Stimulated activated CD8-positive, alpha-beta memory T cell treated with anti-CD3 and anti-CD28 coated beads, Interleukin-15, amount 100 ng/mL, for 48 hours (primary cell): ENCODE measurements around the gene SND1.

Experiments used
- DNase-seq, 2 donors: peaks; one replicate each; pipeline ENCODE4 v3.0.0-alpha.2; 2020; ENCODE audit warnings: low read depth in 2 of 2

The SND1 gene

DNA sequence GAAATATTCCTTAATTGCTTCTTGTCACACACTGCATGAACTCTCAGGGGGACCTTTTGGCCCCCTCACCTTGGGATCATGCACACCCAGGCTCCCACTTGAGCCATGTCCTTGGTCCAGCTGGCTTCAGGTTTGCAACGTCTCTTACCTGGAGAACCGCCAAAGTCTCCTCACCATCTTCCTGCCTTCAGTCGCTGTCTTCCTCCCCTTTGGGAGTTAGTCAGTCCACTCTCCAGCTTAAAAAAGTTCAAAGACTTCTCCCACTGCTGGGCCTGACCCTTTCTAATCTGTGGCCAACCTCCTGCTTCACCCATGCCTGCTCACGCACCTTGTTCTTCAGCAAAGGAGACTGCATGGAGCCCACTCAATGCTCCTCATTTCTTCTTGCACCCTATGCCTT, 461.8 kb downstream of the SND1 start:
- no peak for DNase-seq

- DNase-seq: no peak
Measured at GRCh38 chr7:128114806-128115205, 462.8 kb downstream of the SND1 start.

- no peak for DNase-seq
Measured at GRCh38 chr7:128115336-128115820, 463.4 kb downstream of the SND1 start.

- DNase-seq: no peak
Measured at GRCh38 chr7:128115821-128116723, 464.1 kb downstream of the SND1 start.

DNA sequence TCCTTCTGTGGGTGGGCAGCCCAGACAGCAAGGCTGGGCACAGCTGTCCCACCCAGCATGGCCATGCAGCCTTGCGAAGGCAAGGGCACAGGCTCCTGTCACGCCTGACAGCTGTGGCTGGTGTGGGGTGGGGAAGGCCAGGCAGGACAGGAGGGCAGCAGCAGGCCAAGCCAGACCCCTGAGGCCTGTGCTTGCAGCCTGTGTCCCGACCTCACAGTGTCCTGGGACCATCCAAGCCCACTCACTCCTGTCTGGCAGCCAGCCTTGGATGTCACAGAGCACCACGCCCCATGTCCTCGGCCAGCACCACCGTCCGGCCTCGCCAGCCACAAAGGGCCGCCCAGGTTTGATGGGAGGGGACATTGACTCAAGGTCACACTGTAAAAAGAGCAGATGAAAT, 464.7 kb downstream of the SND1 start:
- DNase-seq: no peak

- no peak for DNase-seq
Measured at GRCh38 chr7:128117691-128118090, 465.7 kb downstream of the SND1 start.

- no peak for DNase-seq
Measured at GRCh38 chr7:128119036-128119435, 467.0 kb downstream of the SND1 start.

DNA sequence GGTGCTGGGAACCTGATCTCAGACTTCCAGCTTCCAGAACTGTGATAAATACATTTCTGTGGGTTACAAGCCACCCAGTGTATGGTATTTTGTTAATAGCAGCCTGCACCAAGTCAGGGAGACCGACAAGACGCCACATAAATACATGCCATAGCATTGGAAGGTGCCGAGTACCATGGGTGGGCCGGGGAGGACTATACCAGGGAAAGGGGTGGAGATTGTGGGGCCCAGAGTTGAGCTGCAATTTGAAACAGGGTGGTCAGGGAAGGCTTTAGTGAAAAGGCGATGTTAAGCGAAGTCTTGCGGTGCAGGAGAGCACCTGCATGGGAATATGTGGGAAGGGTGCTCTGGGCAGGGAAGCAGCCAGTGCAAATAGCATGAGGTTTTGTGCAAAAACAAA, 468.1 kb downstream of the SND1 start:
- DNase-seq: no peak

DNA sequence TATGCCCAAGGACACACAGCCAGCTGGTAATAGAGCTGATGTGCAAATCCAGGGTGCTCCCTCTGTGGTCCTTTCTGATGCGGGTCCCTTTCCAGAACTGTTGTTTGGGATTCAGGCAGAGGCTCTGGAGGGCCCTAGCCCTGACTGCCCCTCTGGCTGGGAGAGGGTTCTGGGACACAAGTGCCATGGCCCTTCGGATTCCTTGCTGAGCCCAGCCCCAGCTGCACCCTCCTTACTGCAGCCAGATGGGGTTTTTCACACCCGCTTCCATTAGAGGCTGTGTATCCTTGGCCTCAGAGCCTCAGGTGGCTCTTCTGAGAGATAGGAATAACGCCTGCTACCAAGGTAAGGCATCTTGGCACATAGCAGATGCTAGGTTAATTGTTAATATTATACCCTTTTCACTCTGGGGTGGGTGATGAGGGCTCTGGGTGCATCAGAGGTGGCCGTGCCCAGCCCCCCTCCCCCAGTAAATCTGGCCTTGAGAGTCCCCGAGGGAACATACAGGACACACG, 469.0 kb downstream of the SND1 start:
- DNase-seq: no peak

GRCh38 chr7:128121711-128122530, 469.9 kb downstream of the SND1 start:
- no peak for DNase-seq

DNA sequence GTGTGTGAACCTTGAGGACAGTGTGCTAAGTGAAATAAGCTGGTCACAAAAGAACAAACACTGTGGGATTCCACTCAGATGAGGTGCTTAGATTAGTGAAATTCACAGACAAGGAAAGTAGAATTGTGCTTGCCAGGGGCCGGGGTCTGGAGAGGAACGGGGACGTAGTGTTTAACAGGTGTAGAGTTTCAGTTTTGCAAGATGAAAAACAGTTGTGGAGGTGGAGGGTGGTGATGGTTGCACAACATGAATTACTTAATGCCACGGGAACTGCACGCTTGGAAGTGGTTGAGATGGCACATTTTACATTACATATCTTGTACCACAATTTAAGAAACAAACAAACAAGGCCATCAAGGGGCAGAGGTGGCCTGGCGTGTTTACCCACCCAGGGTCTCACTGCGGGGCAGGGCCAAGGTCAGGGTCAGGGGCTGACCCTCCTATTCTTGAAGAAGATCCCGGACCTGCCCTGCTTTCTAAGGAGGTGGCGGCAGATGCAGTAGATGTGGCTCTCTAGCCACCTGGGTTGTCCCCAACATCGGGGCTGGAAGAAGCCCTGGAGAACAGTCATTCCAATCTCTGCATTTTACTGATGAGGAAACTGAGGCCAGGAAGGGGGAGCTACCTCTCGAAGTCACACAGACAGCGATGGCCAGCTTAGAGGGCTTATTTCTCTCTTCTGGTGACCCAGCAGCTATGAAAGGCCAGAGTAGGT, 470.7 kb downstream of the SND1 start:
- no peak for DNase-seq

DNA sequence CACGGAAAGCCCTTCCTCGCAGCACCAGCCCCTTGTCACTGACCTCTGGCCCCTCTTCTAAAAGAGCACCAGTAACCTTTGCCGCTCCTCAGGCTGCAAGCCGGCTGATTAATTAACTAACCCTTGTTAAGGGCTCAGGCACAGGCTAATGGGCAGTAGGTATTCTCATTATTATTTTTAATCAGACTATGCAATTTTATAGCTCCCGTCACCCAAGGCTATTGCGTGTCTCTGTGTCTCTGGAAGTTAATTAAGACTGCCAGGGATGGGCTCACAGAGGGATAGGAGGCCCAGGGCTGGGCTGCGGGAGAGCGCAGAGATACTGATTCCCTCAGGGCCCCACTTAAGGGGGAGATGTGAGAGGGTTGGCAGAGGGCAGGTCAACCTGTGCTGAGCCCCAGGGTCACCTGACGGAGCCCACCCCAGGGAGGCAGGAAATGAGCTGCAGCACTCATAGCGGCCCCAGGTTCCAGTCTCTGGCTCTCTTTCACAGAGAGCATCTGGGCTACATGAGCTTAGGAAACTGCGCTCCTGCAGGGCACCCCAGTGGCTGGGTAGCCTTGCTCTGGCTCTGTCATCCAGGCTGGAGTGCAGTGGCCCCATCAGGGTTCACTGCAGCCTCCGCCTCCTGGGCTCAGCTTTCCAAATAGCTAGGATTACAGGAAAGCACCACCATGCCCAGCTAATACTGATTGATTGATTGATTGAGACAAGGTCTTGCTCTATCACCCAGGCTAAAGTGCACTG, 471.5 kb downstream of the SND1 start:
- DNase-seq: no peak

DNA sequence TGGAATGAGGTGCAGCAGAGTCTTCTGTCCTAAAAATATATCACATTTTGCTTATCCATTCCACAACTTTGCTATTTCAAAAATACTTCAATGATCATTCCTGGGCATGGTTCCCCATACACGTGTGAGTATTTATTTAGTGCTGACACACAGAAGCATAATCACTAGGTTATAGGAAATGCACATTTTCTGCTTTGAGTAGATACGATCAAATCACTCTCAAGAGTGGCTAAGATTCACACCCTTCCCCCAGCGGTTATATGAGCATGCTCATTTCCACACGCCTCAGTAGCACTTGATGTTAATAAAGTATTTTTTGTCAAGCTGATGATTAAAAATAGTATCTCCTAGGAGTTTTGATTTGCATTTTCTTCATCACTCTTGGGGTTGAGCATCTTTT, 472.8 kb downstream of the SND1 start:
- DNase-seq: no peak

- no peak for DNase-seq
Measured at GRCh38 chr7:128125816-128126215, 473.8 kb downstream of the SND1 start.

DNA sequence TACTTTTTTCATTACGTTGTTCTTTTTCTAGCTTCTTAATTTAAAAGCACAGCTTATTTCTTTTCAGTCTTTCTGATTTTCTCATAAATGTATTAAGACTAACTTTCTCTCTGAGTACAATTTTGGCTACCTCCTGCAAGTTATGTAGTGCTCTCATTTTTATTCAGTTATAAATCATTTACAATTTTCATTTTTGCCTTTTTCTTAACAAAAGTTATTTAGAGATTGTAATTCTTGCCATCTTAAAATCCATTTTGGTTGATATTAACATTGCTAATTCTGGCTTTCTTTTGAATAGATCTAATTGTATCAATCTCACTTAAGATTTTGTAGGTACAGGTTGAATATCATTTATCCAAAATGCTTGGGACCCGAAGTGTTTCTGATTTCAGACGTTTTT, 476.4 kb downstream of the SND1 start:
- no peak for DNase-seq

GRCh38 chr7:128129224-128129864, 477.4 kb downstream of the SND1 start:
- no peak for DNase-seq

DNA sequence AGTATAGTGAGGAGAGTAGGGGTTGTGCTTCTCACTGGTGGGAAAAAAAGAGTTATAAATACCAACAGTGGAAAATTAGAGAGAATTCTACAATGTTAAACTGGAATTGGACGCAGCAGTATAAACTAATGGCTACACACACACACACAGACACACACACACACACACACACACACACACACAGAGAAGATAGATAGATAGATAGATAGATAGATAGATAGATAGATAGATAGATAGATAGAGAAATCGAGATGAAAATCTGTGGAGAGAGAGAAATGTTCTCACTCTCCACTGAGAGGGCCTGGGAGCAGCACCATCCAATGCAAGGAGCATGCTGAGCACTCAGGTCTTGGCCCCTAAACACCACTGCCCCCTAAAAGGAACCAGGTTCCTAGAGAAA, 479.1 kb downstream of the SND1 start:
- DNase-seq: no peak

DNA sequence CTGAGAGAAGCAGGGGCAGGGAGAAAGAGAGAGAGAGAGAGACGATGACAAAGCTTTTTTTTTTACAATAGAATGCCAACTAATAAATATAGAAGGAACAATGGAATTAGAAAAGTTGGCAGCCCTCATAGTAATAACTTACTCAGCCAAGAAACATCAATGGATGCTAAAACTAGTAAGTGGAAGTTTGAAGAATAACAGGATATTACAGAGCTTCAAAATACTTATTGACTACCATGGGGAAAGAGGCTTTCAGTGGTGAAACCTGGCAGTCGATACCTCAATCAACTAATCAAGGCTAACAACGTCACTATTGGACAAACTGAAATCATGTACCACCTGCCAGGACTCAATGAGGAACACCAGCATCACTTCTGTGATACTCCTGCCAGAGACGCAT, 479.7 kb downstream of the SND1 start:
- no peak for DNase-seq

DNA sequence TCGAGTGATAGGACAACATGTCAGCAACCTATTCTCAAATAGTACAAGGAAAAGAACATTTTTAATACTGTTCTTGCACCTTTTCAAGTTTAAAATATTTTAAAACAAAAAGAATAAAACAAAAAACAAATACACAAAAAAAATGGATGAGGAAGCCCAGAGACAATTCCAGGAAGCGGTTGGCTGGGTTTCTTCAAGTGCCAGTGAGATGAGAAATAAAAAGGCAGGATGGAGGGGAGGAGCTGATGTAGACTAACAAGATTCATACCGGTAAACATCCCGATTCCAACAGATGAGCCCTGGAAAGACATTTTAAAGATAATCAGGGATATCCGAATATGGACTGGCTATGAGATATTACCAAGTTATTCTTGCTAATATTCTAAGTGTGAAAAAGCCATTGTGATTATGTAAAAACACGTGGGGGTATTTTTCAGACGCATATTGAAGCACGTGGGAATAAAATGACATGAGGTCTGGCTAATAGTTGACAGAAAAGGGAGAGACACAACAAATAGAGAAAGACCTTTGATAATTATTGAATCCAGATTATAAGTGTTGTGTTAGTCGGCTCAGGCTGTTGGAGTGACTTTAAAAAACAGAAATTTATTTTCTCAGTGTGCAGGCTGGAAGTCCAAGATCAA, 480.6 kb downstream of the SND1 start:
- DNase-seq: no peak

GRCh38 chr7:128135159-128135514, 483.1 kb downstream of the SND1 start:
- no peak for DNase-seq
